GM13976 (cell line): ENCODE results near the gene CPT1B.
A peak's percentile ranks its signal among the peaks of the same experiment; 100 is the strongest.

Source experiments
- DNase-seq: peaks from one replicate; pipeline ENCODE4 v3.0.0; 2012; ENCODE audit warnings: low spot score
- CTCF ChIP-seq: IDR thresholded peaks from 2 replicates; pipeline ENCODE4 v1.5.1; 2012; ENCODE audit warnings: borderline replicate concordance, mild to moderate bottlenecking; ENCODE audit not compliant: insufficient read depth; ENCODE audit errors: extremely low read depth, missing control alignments, control extremely low read depth
- in situ Hi-C: fragments of 300-500 bp; cut with MboI; formaldehyde crosslinking; loops from one replicate; pipeline ENCODE4 v1.12.0; 2022; ENCODE audit warnings: low sequenced_read_pairs, mixed read lengths, inconsistent platforms; ENCODE audit not compliant: unreplicated experiment

Gene CPT1B

GRCh38 chr22:50600967-50601668 is 22.9 kb upstream of the CPT1B start:
- in situ Hi-C loops: no loop called here
- TF ChIP-seq CTCF: no peak
- peak; percentile 37 for DNase-seq

GRCh38 chr22:50600538-50600937 is 22.3 kb upstream of the CPT1B start, which contains the start of gene MAPK8IP2:
Gene MAPK8IP2 (plus strand): TSS chr22:50600793. CDS start chr22:50600819, 26 bp downstream.
- in situ Hi-C loops: no loop called here
- TF ChIP-seq CTCF: no peak
- peak; percentile 70 for DNase-seq

GRCh38 chr22:50599816-50600455 is 21.7 kb upstream of the CPT1B start:
- TF ChIP-seq CTCF: no peak

GRCh38 chr22:50597097-50597496 is 18.9 kb upstream of the CPT1B start:
- TF ChIP-seq CTCF: no peak
- DNase-seq: no peak
- in situ Hi-C loops: no loop called here

More at GRCh38 chr22:50599816-50600455, 21.7 kb upstream of the CPT1B start:
- DNase-seq: peak; percentile 90
- in situ Hi-C loops: no loop called here

- no peak for TF ChIP-seq CTCF
- DNase-seq: no peak
- in situ Hi-C loops: no loop called here
These were observed 17.0 kb upstream of the CPT1B start for GRCh38 chr22:50595189-50595588.

- no peak for DNase-seq
- in situ Hi-C loops: no loop called here
- TF ChIP-seq CTCF: no peak
These were observed 9.2 kb upstream of the CPT1B start for GRCh38 chr22:50587407-50587806.
